SK-N-SH treated with all-trans-retinoic acid at 6 μM for 48 hours (cell line): ENCODE measurements around the gene ZBTB7A.

ENCODE experiments used
- ATAC-seq: fragments of 200-7000 bp; cut with Tn5 transposase; 3 replicates; pipeline ENCODE4 v1.9.1; 2020; ENCODE audit warnings: mild to moderate bottlenecking, moderate library complexity
- ARNTL ChIP-seq: fragments of 450-650 bp; formaldehyde crosslinking; IDR thresholded peaks from 2 replicates; pipeline ENCODE4 v1.5.0; 2020; ENCODE audit warnings: low read depth, mild to moderate bottlenecking, moderate library complexity, borderline replicate concordance
- BACH2 ChIP-seq: fragments of 250-450 bp; sonication (Bioruptor Pico); IDR thresholded peaks from 2 replicates; pipeline ENCODE4 v1.9.0; 2021; ENCODE audit warnings: mild to moderate bottlenecking, borderline replicate concordance
- CSDC2 ChIP-seq: fragments of 250-450 bp; sonication (Bioruptor Pico); IDR thresholded peaks from 2 replicates; pipeline ENCODE4 v1.5.0; 2020; ENCODE audit warnings: mild to moderate bottlenecking, moderate library complexity
- ESRRG ChIP-seq: fragments of 250-450 bp; sonication (Bioruptor Pico); IDR thresholded peaks from 2 replicates; pipeline ENCODE4 v1.6.1; 2021; ENCODE audit warnings: mild to moderate bottlenecking
- GLIS3 ChIP-seq: fragments of 250-450 bp; sonication (Bioruptor Pico); IDR thresholded peaks from 2 replicates; pipeline ENCODE4 v1.5.0; 2020; ENCODE audit warnings: mild to moderate bottlenecking, moderate library complexity
- ISL1 ChIP-seq: fragments of 250-450 bp; sonication (Bioruptor Pico); IDR thresholded peaks from 2 replicates; pipeline ENCODE4 v2.1.2; 2022; ENCODE audit warnings: mild to moderate bottlenecking, moderate library complexity
- OSR1 ChIP-seq: fragments of 250-450 bp; sonication (Bioruptor Pico); IDR thresholded peaks from 2 replicates; pipeline ENCODE4 v1.8.0; 2022; ENCODE audit warnings: moderate library complexity, mild to moderate bottlenecking, inconsistent platforms
- PPARA ChIP-seq: fragments of 250-450 bp; sonication (Bioruptor Pico); IDR thresholded peaks from 2 replicates; pipeline ENCODE4 v1.5.0; 2020; ENCODE audit warnings: mild to moderate bottlenecking, borderline replicate concordance
- RARB ChIP-seq: fragments of 250-450 bp; sonication (Bioruptor Pico); IDR thresholded peaks from 2 replicates; pipeline ENCODE4 v1.8.0; 2021; ENCODE audit warnings: mild to moderate bottlenecking, moderate library complexity
- SNAI2 ChIP-seq: fragments of 250-450 bp; sonication (Bioruptor Pico); IDR thresholded peaks from 2 replicates; pipeline ENCODE4 v1.5.0; 2020; ENCODE audit warnings: mild to moderate bottlenecking, moderate library complexity
- TCF4 ChIP-seq: fragments of 250-450 bp; sonication (Bioruptor Pico); IDR thresholded peaks from 2 replicates; pipeline ENCODE4 v1.8.0; 2021; ENCODE audit warnings: mild to moderate bottlenecking, moderate library complexity, borderline replicate concordance
- TOX ChIP-seq: fragments of 250-450 bp; sonication (Bioruptor Pico); IDR thresholded peaks from 2 replicates; pipeline ENCODE4 v1.8.0; 2021; ENCODE audit warnings: mild to moderate bottlenecking, moderate library complexity, borderline replicate concordance
- ZC3H10 ChIP-seq: fragments of 250-450 bp; sonication (Bioruptor Pico); IDR thresholded peaks from 2 replicates; pipeline ENCODE4 v1.5.1; 2021; ENCODE audit warnings: mild to moderate bottlenecking, moderate library complexity
- ZFP3 ChIP-seq: fragments of 250-450 bp; sonication (Bioruptor Pico); IDR thresholded peaks from 2 replicates; pipeline ENCODE4 v1.5.0; 2020; ENCODE audit warnings: mild to moderate bottlenecking, moderate library complexity
- ZNF565 ChIP-seq: fragments of 450-650 bp; formaldehyde crosslinking; conservative IDR thresholded peaks from 2 replicates; pipeline ENCODE4 v1.5.0; 2020; ENCODE audit warnings: low read depth, mild to moderate bottlenecking, moderate library complexity
- ZNF70 ChIP-seq: fragments of 450-650 bp; formaldehyde crosslinking; IDR thresholded peaks from 2 replicates; pipeline ENCODE4 v1.5.0; 2020; ENCODE audit warnings: mild to moderate bottlenecking, moderate library complexity
- TF ChIP-seq, protein P1 (sequence below): fragments of 250-450 bp; sonication (Bioruptor Pico); IDR thresholded peaks from 2 replicates; pipeline ENCODE4 v1.8.0; 2020; ENCODE audit warnings: mild to moderate bottlenecking, moderate library complexity, borderline replicate concordance
- TF ChIP-seq, protein P2 (sequence below): fragments of 250-450 bp; sonication (Bioruptor Pico); IDR thresholded peaks from 2 replicates; pipeline ENCODE4 v1.5.1; 2020; ENCODE audit warnings: low read depth, mild to moderate bottlenecking, moderate library complexity
- TF ChIP-seq, protein P3 (sequence below): fragments of 250-450 bp; sonication (Bioruptor Pico); IDR thresholded peaks from 2 replicates; pipeline ENCODE4 v1.5.1; 2021; ENCODE audit warnings: mild to moderate bottlenecking, moderate library complexity
- TF ChIP-seq, protein P4 (sequence below): fragments of 250-450 bp; sonication (Bioruptor Pico); IDR thresholded peaks from 2 replicates; pipeline ENCODE4 v1.8.0; 2021; ENCODE audit warnings: low read depth, mild to moderate bottlenecking, moderate library complexity, borderline replicate concordance
- TF ChIP-seq, protein P5 (sequence below): fragments of 250-450 bp; sonication (Bioruptor Pico); IDR thresholded peaks from 2 replicates; pipeline ENCODE4 v1.5.0; 2020; ENCODE audit warnings: mild to moderate bottlenecking, moderate library complexity

ZBTB7A gene

DNA sequence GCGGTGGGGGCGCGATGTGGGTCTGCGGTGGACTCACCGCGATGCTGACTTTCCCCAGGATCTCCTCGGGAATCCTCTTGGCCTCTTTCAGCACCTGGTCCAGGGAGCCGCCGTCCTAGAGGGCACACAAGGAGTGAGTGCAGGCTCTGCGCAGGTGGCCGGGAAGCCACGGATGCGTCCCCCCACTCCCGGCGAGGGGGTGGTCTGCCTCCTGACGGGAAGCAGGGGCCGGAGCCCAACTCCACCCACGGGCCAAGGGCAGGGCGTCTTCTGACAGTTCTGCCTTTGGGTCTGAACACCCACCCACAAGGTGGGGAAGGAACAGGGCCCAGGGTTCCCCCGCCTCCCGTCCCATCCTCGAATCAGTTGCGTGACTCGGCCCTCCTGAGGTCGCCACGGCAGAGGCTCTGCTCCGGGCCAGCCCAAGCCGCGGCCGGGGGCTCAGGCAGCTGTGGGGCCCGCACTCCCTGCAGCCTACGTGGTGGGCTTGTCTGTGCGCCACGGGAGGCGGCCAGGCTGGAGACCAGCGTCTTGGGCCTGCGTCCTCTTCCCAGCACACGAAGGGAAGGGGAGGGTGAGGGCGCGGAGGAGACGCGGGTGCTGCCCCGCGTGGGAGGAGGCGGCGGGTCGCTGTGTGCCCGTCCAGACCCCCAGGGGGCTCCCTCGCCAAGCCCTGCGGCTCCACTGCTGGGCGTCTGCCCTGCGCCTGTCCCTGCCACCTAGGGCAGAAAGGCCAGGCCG is 35.8 kb upstream of the ZBTB7A start:
- ATAC-seq, result no peak; the same call in 2 of the 3 replicates
- TF ChIP-seq TOX (no peak), CSDC2 (CRISPR knock-in tag) (no peak), ESRRG (no peak), OSR1 (CRISPR knock-in tag) (no peak)

DNA sequence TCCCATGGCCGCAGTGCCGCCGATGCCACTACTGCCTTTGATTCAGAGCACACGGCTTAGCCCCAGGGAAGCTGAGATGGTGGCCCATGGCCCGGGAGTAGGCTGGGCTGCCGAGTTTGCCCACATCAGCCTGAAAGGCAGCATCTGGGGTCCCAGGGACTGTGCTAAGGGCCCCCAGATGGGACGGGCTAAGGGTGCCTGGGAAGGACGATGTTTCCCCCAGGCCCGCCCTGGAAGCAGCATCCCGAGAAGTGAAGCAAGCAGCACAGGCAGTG is 34.7 kb upstream of the ZBTB7A start:
- TF ChIP-seq TCF4 (CRISPR knock-in tag) (no peak), TOX (no peak), ZC3H10 (CRISPR knock-in tag) (no peak), ISL1 (CRISPR knock-in tag) (no peak), ARNTL (CRISPR knock-in tag) (no peak), OSR1 (CRISPR knock-in tag) (no peak), BACH2 (CRISPR knock-in tag) (no peak), ESRRG (no peak), ZFP3 (CRISPR knock-in tag) (no peak), SNAI2 (no peak), ZNF565 (no peak), RARB (CRISPR knock-in tag) (no peak), PPARA (CRISPR knock-in tag) (no peak), ZNF70 (CRISPR knock-in tag) (no peak), GLIS3 (no peak), CSDC2 (CRISPR knock-in tag) (no peak)
- TF ChIP-seq, protein P1, sequence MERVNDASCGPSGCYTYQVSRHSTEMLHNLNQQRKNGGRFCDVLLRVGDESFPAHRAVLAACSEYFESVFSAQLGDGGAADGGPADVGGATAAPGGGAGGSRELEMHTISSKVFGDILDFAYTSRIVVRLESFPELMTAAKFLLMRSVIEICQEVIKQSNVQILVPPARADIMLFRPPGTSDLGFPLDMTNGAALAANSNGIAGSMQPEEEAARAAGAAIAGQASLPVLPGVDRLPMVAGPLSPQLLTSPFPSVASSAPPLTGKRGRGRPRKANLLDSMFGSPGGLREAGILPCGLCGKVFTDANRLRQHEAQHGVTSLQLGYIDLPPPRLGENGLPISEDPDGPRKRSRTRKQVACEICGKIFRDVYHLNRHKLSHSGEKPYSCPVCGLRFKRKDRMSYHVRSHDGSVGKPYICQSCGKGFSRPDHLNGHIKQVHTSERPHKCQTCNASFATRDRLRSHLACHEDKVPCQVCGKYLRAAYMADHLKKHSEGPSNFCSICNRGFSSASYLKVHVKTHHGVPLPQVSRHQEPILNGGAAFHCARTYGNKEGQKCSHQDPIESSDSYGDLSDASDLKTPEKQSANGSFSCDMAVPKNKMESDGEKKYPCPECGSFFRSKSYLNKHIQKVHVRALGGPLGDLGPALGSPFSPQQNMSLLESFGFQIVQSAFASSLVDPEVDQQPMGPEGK (CRISPR knock-in tag), result no peak
- TF ChIP-seq, protein P2, sequence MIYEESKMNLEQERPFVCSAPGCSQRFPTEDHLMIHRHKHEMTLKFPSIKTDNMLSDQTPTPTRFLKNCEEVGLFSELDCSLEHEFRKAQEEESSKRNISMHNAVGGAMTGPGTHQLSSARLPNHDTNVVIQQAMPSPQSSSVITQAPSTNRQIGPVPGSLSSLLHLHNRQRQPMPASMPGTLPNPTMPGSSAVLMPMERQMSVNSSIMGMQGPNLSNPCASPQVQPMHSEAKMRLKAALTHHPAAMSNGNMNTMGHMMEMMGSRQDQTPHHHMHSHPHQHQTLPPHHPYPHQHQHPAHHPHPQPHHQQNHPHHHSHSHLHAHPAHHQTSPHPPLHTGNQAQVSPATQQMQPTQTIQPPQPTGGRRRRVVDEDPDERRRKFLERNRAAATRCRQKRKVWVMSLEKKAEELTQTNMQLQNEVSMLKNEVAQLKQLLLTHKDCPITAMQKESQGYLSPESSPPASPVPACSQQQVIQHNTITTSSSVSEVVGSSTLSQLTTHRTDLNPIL (CRISPR knock-in tag), result no peak
- TF ChIP-seq, protein P3, sequence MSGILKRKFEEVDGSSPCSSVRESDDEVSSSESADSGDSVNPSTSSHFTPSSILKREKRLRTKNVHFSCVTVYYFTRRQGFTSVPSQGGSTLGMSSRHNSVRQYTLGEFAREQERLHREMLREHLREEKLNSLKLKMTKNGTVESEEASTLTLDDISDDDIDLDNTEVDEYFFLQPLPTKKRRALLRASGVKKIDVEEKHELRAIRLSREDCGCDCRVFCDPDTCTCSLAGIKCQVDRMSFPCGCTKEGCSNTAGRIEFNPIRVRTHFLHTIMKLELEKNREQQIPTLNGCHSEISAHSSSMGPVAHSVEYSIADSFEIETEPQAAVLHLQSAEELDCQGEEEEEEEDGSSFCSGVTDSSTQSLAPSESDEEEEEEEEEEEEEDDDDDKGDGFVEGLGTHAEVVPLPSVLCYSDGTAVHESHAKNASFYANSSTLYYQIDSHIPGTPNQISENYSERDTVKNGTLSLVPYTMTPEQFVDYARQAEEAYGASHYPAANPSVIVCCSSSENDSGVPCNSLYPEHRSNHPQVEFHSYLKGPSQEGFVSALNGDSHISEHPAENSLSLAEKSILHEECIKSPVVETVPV (CRISPR knock-in tag), result no peak
- TF ChIP-seq, protein P4, sequence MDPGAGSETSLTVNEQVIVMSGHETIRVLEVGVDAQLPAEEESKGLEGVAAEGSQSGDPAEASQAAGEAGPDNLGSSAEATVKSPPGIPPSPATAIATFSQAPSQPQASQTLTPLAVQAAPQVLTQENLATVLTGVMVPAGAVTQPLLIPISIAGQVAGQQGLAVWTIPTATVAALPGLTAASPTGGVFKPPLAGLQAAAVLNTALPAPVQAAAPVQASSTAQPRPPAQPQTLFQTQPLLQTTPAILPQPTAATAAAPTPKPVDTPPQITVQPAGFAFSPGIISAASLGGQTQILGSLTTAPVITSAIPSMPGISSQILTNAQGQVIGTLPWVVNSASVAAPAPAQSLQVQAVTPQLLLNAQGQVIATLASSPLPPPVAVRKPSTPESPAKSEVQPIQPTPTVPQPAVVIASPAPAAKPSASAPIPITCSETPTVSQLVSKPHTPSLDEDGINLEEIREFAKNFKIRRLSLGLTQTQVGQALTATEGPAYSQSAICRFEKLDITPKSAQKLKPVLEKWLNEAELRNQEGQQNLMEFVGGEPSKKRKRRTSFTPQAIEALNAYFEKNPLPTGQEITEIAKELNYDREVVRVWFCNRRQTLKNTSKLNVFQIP (CRISPR knock-in tag), result no peak
- ATAC-seq, result no peak

DNA sequence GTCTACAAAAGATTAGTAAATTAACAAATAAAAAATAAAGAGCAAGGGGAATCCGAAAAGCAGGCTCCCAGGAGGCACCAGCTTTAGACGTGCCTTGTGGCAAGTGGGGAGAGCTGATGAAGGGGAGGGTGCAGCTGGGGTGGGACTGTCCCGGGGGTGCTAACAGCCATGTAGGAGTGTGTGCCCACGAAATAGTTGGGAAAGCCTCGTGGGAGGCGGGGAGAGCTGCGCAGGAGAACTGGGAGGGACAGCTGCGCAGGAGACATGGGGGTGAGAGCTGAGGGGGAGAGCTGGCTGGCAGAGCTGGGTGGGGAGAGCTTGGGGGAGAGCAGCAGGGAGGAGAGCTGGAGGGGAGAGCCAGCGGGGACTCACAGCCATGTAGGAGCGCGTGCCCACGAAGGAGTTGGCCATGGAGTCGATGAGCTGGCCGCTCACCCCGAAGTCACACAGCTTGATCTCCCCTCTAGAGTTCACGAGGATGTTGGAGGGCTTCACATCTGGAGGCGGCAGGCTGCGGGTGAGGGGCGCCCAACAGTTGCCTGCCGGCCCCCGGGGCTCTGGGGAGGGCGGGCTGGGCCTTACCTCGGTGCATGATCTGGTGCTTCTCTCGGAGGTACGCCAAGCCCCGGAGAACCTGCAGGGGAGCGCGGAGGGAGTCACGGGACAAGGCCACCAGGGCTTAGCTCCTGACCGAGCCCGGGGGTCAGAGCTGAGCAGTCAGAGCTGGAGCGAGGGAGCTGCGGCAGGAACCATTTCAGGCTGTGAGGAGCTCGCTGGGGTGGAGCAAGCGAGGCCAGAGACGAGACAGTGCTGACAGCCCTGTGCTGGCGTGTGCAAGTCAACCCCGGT is 34.2 kb upstream of the ZBTB7A start:
- no peak for ATAC-seq
- TF ChIP-seq, protein P4 (CRISPR knock-in tag), result no peak
- no peak for TF ChIP-seq ZNF565
- TF ChIP-seq, protein P2 (CRISPR knock-in tag), result no peak
- no peak for TF ChIP-seq ISL1 (CRISPR knock-in tag)
- TF ChIP-seq RARB (CRISPR knock-in tag), result no peak
- TF ChIP-seq, protein P5, sequence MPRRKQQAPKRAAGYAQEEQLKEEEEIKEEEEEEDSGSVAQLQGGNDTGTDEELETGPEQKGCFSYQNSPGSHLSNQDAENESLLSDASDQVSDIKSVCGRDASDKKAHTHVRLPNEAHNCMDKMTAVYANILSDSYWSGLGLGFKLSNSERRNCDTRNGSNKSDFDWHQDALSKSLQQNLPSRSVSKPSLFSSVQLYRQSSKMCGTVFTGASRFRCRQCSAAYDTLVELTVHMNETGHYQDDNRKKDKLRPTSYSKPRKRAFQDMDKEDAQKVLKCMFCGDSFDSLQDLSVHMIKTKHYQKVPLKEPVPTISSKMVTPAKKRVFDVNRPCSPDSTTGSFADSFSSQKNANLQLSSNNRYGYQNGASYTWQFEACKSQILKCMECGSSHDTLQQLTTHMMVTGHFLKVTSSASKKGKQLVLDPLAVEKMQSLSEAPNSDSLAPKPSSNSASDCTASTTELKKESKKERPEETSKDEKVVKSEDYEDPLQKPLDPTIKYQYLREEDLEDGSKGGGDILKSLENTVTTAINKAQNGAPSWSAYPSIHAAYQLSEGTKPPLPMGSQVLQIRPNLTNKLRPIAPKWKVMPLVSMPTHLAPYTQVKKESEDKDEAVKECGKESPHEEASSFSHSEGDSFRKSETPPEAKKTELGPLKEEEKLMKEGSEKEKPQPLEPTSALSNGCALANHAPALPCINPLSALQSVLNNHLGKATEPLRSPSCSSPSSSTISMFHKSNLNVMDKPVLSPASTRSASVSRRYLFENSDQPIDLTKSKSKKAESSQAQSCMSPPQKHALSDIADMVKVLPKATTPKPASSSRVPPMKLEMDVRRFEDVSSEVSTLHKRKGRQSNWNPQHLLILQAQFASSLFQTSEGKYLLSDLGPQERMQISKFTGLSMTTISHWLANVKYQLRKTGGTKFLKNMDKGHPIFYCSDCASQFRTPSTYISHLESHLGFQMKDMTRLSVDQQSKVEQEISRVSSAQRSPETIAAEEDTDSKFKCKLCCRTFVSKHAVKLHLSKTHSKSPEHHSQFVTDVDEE (CRISPR knock-in tag), result no peak
- TF ChIP-seq ZC3H10 (CRISPR knock-in tag), result no peak
- no peak for TF ChIP-seq ZFP3 (CRISPR knock-in tag)
- TF ChIP-seq, protein P3 (CRISPR knock-in tag), result no peak
- TF ChIP-seq SNAI2, result no peak
- no peak for TF ChIP-seq TCF4 (CRISPR knock-in tag)
- no peak for TF ChIP-seq BACH2 (CRISPR knock-in tag)
- TF ChIP-seq PPARA (CRISPR knock-in tag), result no peak
